Trophoblast cell (in vitro differentiated cells and primary cell): ENCODE results near the gene AP5Z1.

Experiments
- DNase-seq, 2 donors: peaks; one replicate each; pipeline ENCODE4 v3.0.0-alpha.2; 2016
- H2AFZ ChIP-seq: 2 replicates; pipeline ENCODE4 v1.6.1; 2013; ENCODE audit warnings: low read length, moderate library complexity, mild to moderate bottlenecking; ENCODE audit not compliant: insufficient read depth, poor library complexity
- H2AK5ac ChIP-seq: 2 replicates; pipeline ENCODE4 v1.6.1; 2013; ENCODE audit warnings: mild to moderate bottlenecking, low read length
- H2BK120ac ChIP-seq: 2 replicates; pipeline ENCODE4 v1.6.1; 2013; ENCODE audit warnings: low read length, mild to moderate bottlenecking, moderate library complexity; ENCODE audit not compliant: insufficient read depth, poor library complexity
- H2BK12ac ChIP-seq: 2 replicates; pipeline ENCODE4 v1.6.1; 2013; ENCODE audit warnings: mild to moderate bottlenecking, low read length, moderate library complexity
- H2BK5ac ChIP-seq: 2 replicates; pipeline ENCODE4 v1.6.1; 2013; ENCODE audit warnings: low read length, low read depth, moderate library complexity, mild to moderate bottlenecking; ENCODE audit not compliant: poor library complexity
- H3K14ac ChIP-seq: 2 replicates; pipeline ENCODE4 v1.6.1; 2013; ENCODE audit warnings: mild to moderate bottlenecking, low read length
- H3K18ac ChIP-seq: 2 replicates; pipeline ENCODE4 v1.6.1; 2013; ENCODE audit warnings: mild to moderate bottlenecking, low read length
- H3K23ac ChIP-seq: 2 replicates; pipeline ENCODE4 v1.6.1; 2013; ENCODE audit warnings: low read length
- H3K27ac ChIP-seq: 2 replicates; pipeline ENCODE4 v1.5.1; 2013; ENCODE audit warnings: low read depth, mild to moderate bottlenecking, inconsistent platforms, low read length, moderate library complexity
- H3K27me3 ChIP-seq: 2 replicates; pipeline ENCODE4 v1.6.1; 2013; ENCODE audit warnings: inconsistent platforms, mild to moderate bottlenecking, low read length, moderate library complexity; ENCODE audit not compliant: insufficient read depth
- H3K36me3 ChIP-seq, 2 experiments: 1 replicate in 1 of 2; 2 replicates in 1 of 2; pipeline ENCODE4 v1.6.1; 2013; ENCODE audit warnings: low read length in 2 of 2, mild to moderate bottlenecking in 2 of 2, moderate library complexity in 1 of 2; ENCODE audit not compliant: insufficient read depth in 2 of 2, control insufficient read depth in 1 of 2
- H3K4ac ChIP-seq: 2 replicates; pipeline ENCODE4 v1.6.1; 2013; ENCODE audit warnings: low read depth, mild to moderate bottlenecking, low read length, moderate library complexity
- H3K4me1 ChIP-seq, 2 experiments: 1 replicate in 1 of 2; 2 replicates in 1 of 2; pipeline ENCODE4 v1.6.1; 2013; ENCODE audit warnings: low read length in 2 of 2, mild to moderate bottlenecking in 2 of 2, moderate library complexity in 1 of 2; ENCODE audit not compliant: insufficient read depth in 2 of 2, control insufficient read depth in 1 of 2
- H3K4me2 ChIP-seq: 2 replicates; pipeline ENCODE4 v1.6.1; 2013; ENCODE audit warnings: inconsistent platforms, mild to moderate bottlenecking, low read length, moderate library complexity
- H3K4me3 ChIP-seq: 2 replicates; pipeline ENCODE4 v1.5.1; 2013; ENCODE audit warnings: mild to moderate bottlenecking, low read depth, low read length, inconsistent platforms
- H3K79me1 ChIP-seq: one replicate; pipeline ENCODE4 v1.6.1; 2013; ENCODE audit warnings: low read length
- H3K79me2 ChIP-seq: 2 replicates; pipeline ENCODE4 v1.6.1; 2013; ENCODE audit warnings: low read length, mild to moderate bottlenecking; ENCODE audit not compliant: control insufficient read depth, insufficient read depth, poor library complexity
- H3K9ac ChIP-seq: 2 replicates; pipeline ENCODE4 v1.6.1; 2013; ENCODE audit warnings: mild to moderate bottlenecking, low read length
- H3K9me3 ChIP-seq: 2 replicates; pipeline ENCODE4 v1.6.1; 2013; ENCODE audit warnings: low read depth, mild to moderate bottlenecking, control low read depth, inconsistent platforms, low read length; ENCODE audit not compliant: insufficient read depth
- H4K12ac ChIP-seq: 2 replicates; pipeline ENCODE4 v1.6.1; 2013; ENCODE audit warnings: low read depth, mild to moderate bottlenecking, low read length, moderate library complexity
- H4K8ac ChIP-seq: 2 replicates; pipeline ENCODE4 v1.6.1; 2013; ENCODE audit warnings: low read depth, mild to moderate bottlenecking, low read length, moderate library complexity
- H4K91ac ChIP-seq: one replicate; pipeline ENCODE4 v1.6.1; 2013; ENCODE audit warnings: low read depth, mild to moderate bottlenecking, low read length, moderate library complexity
- WGBS: extraction: QIAGEN DNeasy Blood & Tissue Kit; methylation state at CpG from one replicate; pipeline ENCODE4 v1.1.7; 2013; ENCODE audit warnings: missing lambda C conversion rate; ENCODE audit not compliant: insufficient read length, insufficient coverage; ENCODE audit errors: extremely low coverage; 5-methylcytosine and 5-hydroxymethylcytosine counted together

Gene AP5Z1

GRCh38 chr7:4808565-4808964, 33.1 kb downstream of the AP5Z1 start:
- Histone ChIP-seq H2AK5ac (no peak overlapping the region), H3K36me3 (no peaks in the 10 kb centered on the region), H3K14ac (no peak overlapping the region), H3K4ac (no peak overlapping the region), H3K9me3 (no peaks in the 10 kb centered on the region), H3K4me1 (peaks cover 0 to 4% of the 10 kb centered on the region in 2 experiments), H3K23ac (no peak overlapping the region), H4K91ac (no peak overlapping the region), H3K18ac (no peak overlapping the region), H2BK12ac (no peak overlapping the region), H3K4me2 (no peak overlapping the region), H2BK120ac (no peak overlapping the region), H3K27me3 (peaks cover 3% of the 10 kb centered on the region), H3K4me3 (no peak overlapping the region), H4K8ac (no peak overlapping the region), H2AFZ (no peak overlapping the region), H2BK5ac (no peak overlapping the region), H3K79me2 (no peaks in the 10 kb centered on the region), H4K12ac (no peak overlapping the region), H3K79me1 (no peaks in the 10 kb centered on the region), H3K27ac (no peak overlapping the region), H3K9ac (no peak overlapping the region)
- WGBS, result no CpG with 5 or more reads among the region's 37 CpGs
- DNase-seq, result no peak

DNA sequence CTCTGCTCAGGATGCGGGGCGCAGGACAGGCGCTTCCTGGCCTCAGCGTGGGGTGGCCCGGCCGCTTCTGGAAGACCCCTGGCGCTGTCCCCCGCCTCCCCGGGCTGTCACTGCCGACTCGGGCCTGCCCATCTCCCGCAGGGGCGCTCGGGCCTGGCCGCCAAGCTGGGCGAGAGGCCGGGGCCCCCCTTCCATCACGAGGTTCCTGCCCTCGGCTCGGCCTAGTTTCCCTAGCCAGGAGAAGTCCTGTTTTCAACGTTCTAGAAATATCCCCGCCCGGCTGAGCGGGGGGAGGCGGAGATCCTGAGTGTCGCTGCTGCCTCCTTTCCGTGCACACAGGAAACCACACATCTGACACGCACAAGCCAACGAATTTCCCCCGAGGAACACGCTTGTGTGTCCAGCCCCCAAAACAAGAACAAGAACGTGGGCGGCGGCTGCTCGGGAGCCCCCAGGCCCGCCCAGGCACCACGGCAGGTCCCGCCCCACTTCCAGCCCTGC, 33.7 kb downstream of the AP5Z1 start:
- H4K8ac ChIP-seq, result no peak overlapping the region
- no peaks in the 10 kb centered on the region for H3K79me1 ChIP-seq
- no peak overlapping the region for H3K4ac ChIP-seq
- H3K36me3 ChIP-seq, result no peaks in the 10 kb centered on the region
- DNase-seq, result no peak
- H3K14ac ChIP-seq, result no peak overlapping the region
- no peak overlapping the region for H2BK5ac ChIP-seq
- H4K91ac ChIP-seq, result no peak overlapping the region
- no peaks in the 10 kb centered on the region for H3K79me2 ChIP-seq
- no peak overlapping the region for H2AFZ ChIP-seq
- no peaks in the 10 kb centered on the region for H3K9me3 ChIP-seq
- no peak overlapping the region for H3K4me2 ChIP-seq
- WGBS, result no CpG with 5 or more reads among the region's 38 CpGs
- no peak overlapping the region for H4K12ac ChIP-seq
- no peak overlapping the region for H3K18ac ChIP-seq
- H2BK12ac ChIP-seq, result no peak overlapping the region
- no peak overlapping the region for H2BK120ac ChIP-seq
- H3K27me3 ChIP-seq, result peaks cover 3% of the 10 kb centered on the region
- peaks cover 0 to 4% of the 10 kb centered on the region in 2 experiments for H3K4me1 ChIP-seq
- H3K4me3 ChIP-seq, result no peak overlapping the region
- no peak overlapping the region for H3K27ac ChIP-seq
- no peak overlapping the region for H3K23ac ChIP-seq
- no peak overlapping the region for H2AK5ac ChIP-seq
- H3K9ac ChIP-seq, result no peak overlapping the region

DNA sequence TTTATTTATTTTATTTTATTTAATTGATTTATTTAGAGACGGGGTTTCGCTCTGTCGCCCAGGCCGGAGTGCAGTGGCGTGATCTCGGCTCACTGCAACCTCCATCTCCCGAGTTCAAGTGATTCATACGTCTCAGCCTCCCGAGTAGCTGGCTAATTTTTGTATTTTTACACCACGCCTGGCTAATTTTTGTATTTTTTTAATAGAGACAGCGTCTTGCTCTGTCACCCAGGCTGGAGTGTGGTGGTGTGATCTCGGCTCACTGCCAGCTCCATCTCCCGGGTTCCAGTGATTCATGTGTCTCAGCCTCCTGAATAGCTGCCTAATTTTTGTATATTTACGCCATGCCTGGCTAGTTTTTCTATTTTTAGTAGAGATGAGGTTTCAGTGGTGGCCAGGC, 34.2 kb downstream of the AP5Z1 start:
- no CpG with 5 or more reads among the region's 14 CpGs for WGBS
- Histone ChIP-seq H3K23ac (no peak overlapping the region), H4K91ac (no peak overlapping the region), H2BK120ac (no peak overlapping the region), H3K79me2 (no peaks in the 10 kb centered on the region), H3K27me3 (peaks cover 3% of the 10 kb centered on the region), H3K9ac (no peak overlapping the region), H3K14ac (no peak overlapping the region), H4K8ac (no peak overlapping the region), H3K18ac (no peak overlapping the region), H3K79me1 (no peaks in the 10 kb centered on the region), H3K9me3 (no peaks in the 10 kb centered on the region), H2AFZ (no peak overlapping the region), H3K27ac (no peak overlapping the region), H2BK12ac (no peak overlapping the region), H3K36me3 (no peaks in the 10 kb centered on the region), H3K4me1 (peaks cover 0 to 4% of the 10 kb centered on the region in 2 experiments), H4K12ac (no peak overlapping the region), H2BK5ac (no peak overlapping the region), H3K4ac (no peak overlapping the region), H2AK5ac (no peak overlapping the region), H3K4me2 (no peak overlapping the region), H3K4me3 (no peak overlapping the region)
- no peak for DNase-seq

GRCh38 chr7:4814433-4814832, 39.0 kb downstream of the AP5Z1 start:
- Histone ChIP-seq H2AK5ac (no peak overlapping the region), H4K12ac (no peak overlapping the region), H2AFZ (no peak overlapping the region), H3K4ac (no peak overlapping the region), H3K27me3 (no peaks in the 10 kb centered on the region), H3K4me1 (no peaks in the 10 kb centered on the region), H3K23ac (no peak overlapping the region), H4K8ac (no peak overlapping the region), H3K18ac (no peak overlapping the region), H2BK5ac (no peak overlapping the region), H3K79me1 (no peaks in the 10 kb centered on the region), H3K4me3 (no peak overlapping the region), H2BK120ac (no peak overlapping the region), H2BK12ac (no peak overlapping the region), H4K91ac (no peak overlapping the region), H3K14ac (no peak overlapping the region), H3K4me2 (no peak overlapping the region), H3K27ac (no peak overlapping the region), H3K36me3 (no peaks in the 10 kb centered on the region), H3K9ac (no peak overlapping the region), H3K9me3 (peaks cover 2% of the 10 kb centered on the region), H3K79me2 (no peaks in the 10 kb centered on the region)
- WGBS, result no CpG with 5 or more reads among the region's 14 CpGs
- DNase-seq, result no peak
